ENCODE data around the gene PRR14.

The PRR14 gene

DNA sequence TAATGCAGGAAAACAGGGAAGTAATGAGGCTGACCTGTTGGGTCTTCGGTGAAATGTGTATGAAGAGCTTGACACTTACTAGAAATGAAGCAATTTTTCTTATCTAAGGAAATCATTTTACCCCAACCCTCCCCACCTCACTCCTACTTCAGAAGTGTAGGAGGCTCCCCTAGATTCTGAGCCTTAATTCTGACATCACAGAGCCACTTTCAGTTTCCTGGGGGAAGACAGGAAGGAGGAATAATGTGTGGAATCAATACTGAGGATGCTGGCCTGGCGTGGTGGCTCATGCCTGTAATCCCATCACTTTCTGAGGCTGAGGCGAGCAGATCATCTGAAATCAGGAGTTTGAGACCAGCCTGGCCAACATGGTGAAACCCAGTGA, 27.8 kb downstream of the PRR14 start:
- TF ChIP-seq GABPA (IDR thresholded peaks at IDR 0.05; ENCODE audit: low read depth) (no peak), REST (IDR thresholded peaks at IDR 0.05; ENCODE audit: insufficient replicate concordance, low read depth) (no peak), POLR2AphosphoS5 (IDR thresholded peaks at IDR 0.05; ENCODE audit: low read depth) (no peak), SPI1 (IDR thresholded peaks at IDR 0.05; ENCODE audit: borderline replicate concordance, low read depth) (no peak), CTCF (IDR thresholded peaks at IDR 0.05; ENCODE audit: insufficient read depth, low read length) (no peak)
- Histone ChIP-seq H3K4me3 (replicated peaks; ENCODE audit: insufficient read depth, low read length) (no peak overlapping the region), H3K27me3 (ENCODE audit: insufficient read depth, poor library complexity, severe bottlenecking) (no peaks in the 10 kb centered on the region), H3K27ac (replicated peaks) (no peak overlapping the region)
- no peak for DNase-seq (ENCODE audit: low read depth in 1 of 2, low spot score in 1 of 2)

DNA sequence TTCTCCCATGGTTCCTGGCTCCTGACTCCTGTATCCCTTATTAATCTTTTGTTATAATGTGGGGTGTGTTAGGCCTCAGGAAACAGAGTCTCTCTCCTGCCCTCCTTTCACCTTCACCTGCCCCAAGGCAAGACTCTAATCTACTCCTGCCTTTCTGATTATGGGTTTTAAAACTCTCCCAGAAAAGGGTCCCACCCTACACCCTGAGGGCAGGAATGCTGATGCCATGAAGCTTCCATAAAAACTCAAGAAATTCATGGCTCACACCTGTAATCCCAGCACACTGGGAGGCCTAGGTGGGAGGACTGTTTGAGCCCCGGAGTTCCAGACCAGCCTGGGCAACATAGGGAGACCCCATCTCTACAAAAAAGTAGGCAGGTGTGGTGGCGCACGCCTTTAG, 29.6 kb downstream of the PRR14 start:
- H3K27ac ChIP-seq (replicated peaks) = no peak overlapping the region
- H3K27me3 ChIP-seq (ENCODE audit: insufficient read depth, poor library complexity, severe bottlenecking) = no peaks in the 10 kb centered on the region
- no peak for TF ChIP-seq GABPA (IDR thresholded peaks at IDR 0.05; ENCODE audit: low read depth)
- no peak for TF ChIP-seq REST (IDR thresholded peaks at IDR 0.05; ENCODE audit: insufficient replicate concordance, low read depth)
- no peak for TF ChIP-seq POLR2AphosphoS5 (IDR thresholded peaks at IDR 0.05; ENCODE audit: low read depth)

DNA sequence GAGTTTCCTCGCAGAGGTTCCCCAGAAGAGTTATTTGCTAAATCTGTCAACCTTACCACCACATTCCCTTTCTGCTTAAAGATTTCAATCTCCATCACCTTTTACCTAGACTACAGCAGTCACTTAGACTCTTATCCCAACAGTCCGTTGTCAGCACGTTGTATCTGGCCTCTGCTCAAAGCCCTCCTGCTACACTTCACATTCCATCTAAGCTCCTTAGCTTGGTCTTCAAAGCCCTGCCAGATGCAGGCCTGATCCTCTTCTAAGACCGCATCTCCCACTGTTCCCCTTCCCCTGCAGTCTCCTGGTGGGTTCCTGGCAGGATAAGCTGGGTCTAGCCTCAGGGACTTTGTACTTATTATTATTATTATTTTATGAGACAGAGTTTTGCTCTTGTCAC, 37.9 kb downstream of the PRR14 start:
- Histone ChIP-seq H3K4me3 (replicated peaks; ENCODE audit: insufficient read depth, low read length) (no peak overlapping the region), H3K27me3 (ENCODE audit: insufficient read depth, poor library complexity, severe bottlenecking) (no peaks in the 10 kb centered on the region), H3K27ac (replicated peaks) (no peak overlapping the region)
- no peak for DNase-seq (ENCODE audit: low read depth in 1 of 2, low spot score in 1 of 2)
- TF ChIP-seq CTCF (IDR thresholded peaks at IDR 0.05; ENCODE audit: insufficient read depth, low read length) (no peak), GABPA (IDR thresholded peaks at IDR 0.05; ENCODE audit: low read depth) (no peak), POLR2AphosphoS5 (IDR thresholded peaks at IDR 0.05; ENCODE audit: low read depth) (no peak), SPI1 (IDR thresholded peaks at IDR 0.05; ENCODE audit: borderline replicate concordance, low read depth) (no peak), REST (IDR thresholded peaks at IDR 0.05; ENCODE audit: insufficient replicate concordance, low read depth) (no peak)

More for the DNA sequence above, 29.6 kb downstream of the PRR14 start:
- H3K4me3 ChIP-seq (replicated peaks; ENCODE audit: insufficient read depth, low read length) = no peak overlapping the region
- DNase-seq (ENCODE audit: low read depth in 1 of 2, low spot score in 1 of 2) = no peak

- Histone ChIP-seq H3K27me3 (ENCODE audit: insufficient read depth, poor library complexity, severe bottlenecking) (no peaks in the 10 kb centered on the region), H3K27ac (replicated peaks) (no peak overlapping the region; the same call in 1 of the 2 replicates), H3K4me3 (replicated peaks; ENCODE audit: insufficient read depth, low read length) (no peak overlapping the region)
- no peak for TF ChIP-seq POLR2AphosphoS5 (IDR thresholded peaks at IDR 0.05; ENCODE audit: low read depth)
- TF ChIP-seq REST (IDR thresholded peaks at IDR 0.05; ENCODE audit: insufficient replicate concordance, low read depth) = no peak
- TF ChIP-seq SPI1 (IDR thresholded peaks at IDR 0.05; ENCODE audit: borderline replicate concordance, low read depth) = no peak
- no peak for TF ChIP-seq CTCF (IDR thresholded peaks at IDR 0.05; ENCODE audit: insufficient read depth, low read length)
- no peak for TF ChIP-seq GABPA (IDR thresholded peaks at IDR 0.05; ENCODE audit: low read depth)
- no peak for DNase-seq (ENCODE audit: low read depth in 1 of 2, low spot score in 1 of 2)
Measured at GRCh38 chr16:30691907-30692306, 41.1 kb downstream of the PRR14 start.
